Prostate gland (tissue), 2 donors: ENCODE measurements around the gene CBFA2T2. TPM values are rescaled to one million over a fixed set of nuclear protein-coding genes. Genes with fewer than 3 reads are reported as not detected.

Source experiments
- DNase-seq: peaks from one replicate; pipeline ENCODE4 v3.0.0-alpha.2; 2019; ENCODE audit warnings: low spot score
- H3K27ac ChIP-seq, 2 donors: fragments of 200-600 bp; sonication (generic); 2 replicates each; pipeline ENCODE4 v1.5.1; 2017 to 2019
- H3K27me3 ChIP-seq: fragments of 200-600 bp; sonication (generic); replicated peaks from 2 replicates; pipeline ENCODE4 v1.5.1; 2019; ENCODE audit not compliant: insufficient read depth
- H3K36me3 ChIP-seq, 2 donors: fragments of 200-600 bp; sonication (generic); 1 replicate in 1 of 2; 2 replicates in 1 of 2; pipeline versions ENCODE4 v1.5.1 to v1.8.1; 2017 to 2019
- H3K4me1 ChIP-seq: fragments of 200-600 bp; sonication (generic); replicated peaks from 2 replicates; pipeline ENCODE4 v1.5.1; 2019
- H3K4me3 ChIP-seq, 2 donors: fragments of 200-600 bp; sonication (generic); 2 replicates each; pipeline ENCODE4 v1.5.1; 2017 to 2019
- H3K9me3 ChIP-seq: fragments of 200-600 bp; sonication (generic); 2 replicates; pipeline ENCODE4 v1.5.1; 2017
- CTCF ChIP-seq, 4 experiments: fragments of 200-600 bp in 2 of 4; fragments of 450-650 bp in 2 of 4; sonication (generic) in 2 of 4; IDR thresholded peaks; 1 replicate in 3 of 4; 2 replicates in 1 of 4; pipeline ENCODE4 v1.5.1; 2016 to 2019; ENCODE audit warnings: antibody characterized with exemption in 4 of 4, mild to moderate bottlenecking in 2 of 4, moderate library complexity in 2 of 4
- POLR2A ChIP-seq: fragments of 450-650 bp; IDR thresholded peaks from one replicate; pipeline ENCODE4 v1.6.1; 2016; ENCODE audit warnings: antibody characterized with exemption, mild to moderate bottlenecking
- POLR2AphosphoS5 ChIP-seq: sonication (generic); formaldehyde crosslinking; IDR thresholded peaks from one replicate; pipeline ENCODE4 v1.6.1; 2017; ENCODE audit warnings: antibody characterized with exemption
- WGBS: methylation state at CpG from one replicate; pipeline ENCODE4 v1.1.5; 2018; 5-methylcytosine and 5-hydroxymethylcytosine counted together
- intact Hi-C: fragments of 100-400 bp; cut with DNase I; formaldehyde crosslinking; loops from one replicate; pipeline ENCODE4 v1.14.2; 2022
- total RNA-seq, 2 donors: library from RNA; depleted of rRNA; stranded (reverse); fragments of >200 nt; gene quantifications; one replicate each; pipeline ENCODE4 v1.1.0, GENCODE V29; 2016

Gene CBFA2T2
- total RNA-seq, 2 donors from 2014 or later: 40.3 to 54.6 TPM

GRCh38 chr20:33669873-33670640 lies 180.2 kb downstream of the CBFA2T2 start:
- Histone ChIP-seq H3K27me3 (no peaks in the 10 kb centered on the region), H3K4me3 (no peak overlapping the region), H3K27ac (peak overlapping the region; percentile 90 to 92), H3K4me1 (peaks cover 13% of the 10 kb centered on the region), H3K36me3 (no peaks in the 10 kb centered on the region), H3K9me3 (no peaks in the 10 kb centered on the region)
- TF ChIP-seq CTCF (IDR thresholded peaks at IDR 0.05): no peak
- no peak for TF ChIP-seq POLR2A
- TF ChIP-seq POLR2AphosphoS5: no peak
- 80% methylated on average over 13 of the region's 13 CpGs for WGBS
- intact Hi-C loops: loop anchor here (5.0 kb wide), 1 partner anchor 213 kb away; no protein-coding TSS in a partner anchor
- DNase-seq: no peak

- WGBS: 75% methylated on average over 6 of the region's 6 CpGs
- Histone ChIP-seq H3K27me3 (no peaks in the 10 kb centered on the region), H3K4me3 (no peak overlapping the region), H3K27ac (peak overlapping the region; percentile 90 to 92), H3K9me3 (no peaks in the 10 kb centered on the region), H3K36me3 (no peaks in the 10 kb centered on the region), H3K4me1 (peaks cover 13% of the 10 kb centered on the region)
- TF ChIP-seq POLR2AphosphoS5 (peak; percentile 76), POLR2A (no peak)
- intact Hi-C loops: no loop called here
- peak; percentile 67 for DNase-seq
Measured at GRCh38 chr20:33670715-33671499, 181.0 kb downstream of the CBFA2T2 start.

- intact Hi-C loops: no loop called here
- Histone ChIP-seq H3K4me3 (no peak overlapping the region), H3K36me3 (no peaks in the 10 kb centered on the region), H3K27me3 (no peaks in the 10 kb centered on the region), H3K4me1 (peaks cover 13% of the 10 kb centered on the region), H3K27ac (peak overlapping the region; percentile 90 to 92), H3K9me3 (no peaks in the 10 kb centered on the region)
- DNase-seq: no peak
- 76% methylated on average over 8 of the region's 8 CpGs for WGBS
- TF ChIP-seq POLR2A (no peak), CTCF (IDR thresholded peaks at IDR 0.05) (no peak), POLR2AphosphoS5 (no peak)
Measured at GRCh38 chr20:33671573-33672288, 181.8 kb downstream of the CBFA2T2 start.

GRCh38 chr20:33672426-33673113 lies 182.7 kb downstream of the CBFA2T2 start:
- H3K4me3 ChIP-seq: peak overlapping the region; percentile 70 to 78

More at GRCh38 chr20:33672426-33673113, 182.7 kb downstream of the CBFA2T2 start:
- H3K9me3 ChIP-seq: no peaks in the 10 kb centered on the region
- no peak for TF ChIP-seq POLR2AphosphoS5
- no peak for TF ChIP-seq POLR2A
- TF ChIP-seq CTCF (IDR thresholded peaks at IDR 0.05): no peak
- peak overlapping the region; percentile 90 to 92 for H3K27ac ChIP-seq
- H3K4me1 ChIP-seq: peaks cover 13% of the 10 kb centered on the region
- 56% methylated on average over 17 of the region's 17 CpGs for WGBS
- no peak for DNase-seq
- H3K36me3 ChIP-seq: no peaks in the 10 kb centered on the region
- H3K27me3 ChIP-seq: no peaks in the 10 kb centered on the region
- intact Hi-C loops: no loop called here
